Central memory CD4-positive, alpha-beta T cell (primary cell): Measurements from ENCODE around the gene ST6GALNAC3.

Experiments used
- DNase-seq: peaks from one replicate; pipeline ENCODE4 v3.0.0; 2022

The ST6GALNAC3 gene

GRCh38 chr1:76463849-76464248 lies 389.3 kb downstream of the ST6GALNAC3 start:
- no peak for DNase-seq

- no peak for DNase-seq
Measured at GRCh38 chr1:76465030-76465429, 390.5 kb downstream of the ST6GALNAC3 start.

- no peak for DNase-seq
Measured at GRCh38 chr1:76470166-76470565, 395.6 kb downstream of the ST6GALNAC3 start.

- no peak for DNase-seq
Measured at GRCh38 chr1:76471536-76471935, 397.0 kb downstream of the ST6GALNAC3 start.

GRCh38 chr1:76473591-76473990 lies 399.0 kb downstream of the ST6GALNAC3 start:
- no peak for DNase-seq

- no peak for DNase-seq
Measured at GRCh38 chr1:76474922-76475321, 400.4 kb downstream of the ST6GALNAC3 start.

GRCh38 chr1:76477156-76477555 lies 402.6 kb downstream of the ST6GALNAC3 start:
- no peak for DNase-seq

GRCh38 chr1:76480827-76481226 lies 406.3 kb downstream of the ST6GALNAC3 start:
- DNase-seq, result no peak

GRCh38 chr1:76481672-76482071 lies 407.1 kb downstream of the ST6GALNAC3 start:
- no peak for DNase-seq

GRCh38 chr1:76482272-76482671 lies 407.7 kb downstream of the ST6GALNAC3 start:
- no peak for DNase-seq

- DNase-seq, result no peak
Measured at GRCh38 chr1:76491737-76492136, 417.2 kb downstream of the ST6GALNAC3 start.

GRCh38 chr1:76492752-76493430 lies 418.3 kb downstream of the ST6GALNAC3 start:
- DNase-seq, result no peak

- no peak for DNase-seq
Measured at GRCh38 chr1:76494807-76495206, 420.3 kb downstream of the ST6GALNAC3 start.

- DNase-seq, result no peak
Measured at GRCh38 chr1:76496871-76497270, 422.3 kb downstream of the ST6GALNAC3 start.

- no peak for DNase-seq
Measured at GRCh38 chr1:76500116-76500515, 425.6 kb downstream of the ST6GALNAC3 start.

GRCh38 chr1:76501136-76501535 lies 426.6 kb downstream of the ST6GALNAC3 start:
- DNase-seq, result no peak

GRCh38 chr1:76501586-76502219 lies 427.2 kb downstream of the ST6GALNAC3 start:
- no peak for DNase-seq

- no peak for DNase-seq
Measured at GRCh38 chr1:76503100-76503499, 428.6 kb downstream of the ST6GALNAC3 start.

GRCh38 chr1:76503736-76504135 lies 429.2 kb downstream of the ST6GALNAC3 start:
- DNase-seq, result no peak

- DNase-seq, result no peak
Measured at GRCh38 chr1:76507376-76507775, 432.8 kb downstream of the ST6GALNAC3 start.

GRCh38 chr1:76508871-76509270 lies 434.3 kb downstream of the ST6GALNAC3 start:
- no peak for DNase-seq

GRCh38 chr1:76510672-76511557 lies 436.4 kb downstream of the ST6GALNAC3 start:
- DNase-seq, result no peak

GRCh38 chr1:76511558-76512179 lies 437.1 kb downstream of the ST6GALNAC3 start:
- DNase-seq, result no peak
